Chondrocyte (in vitro differentiated cells): ENCODE results near the gene SAMD1. TPM values are rescaled to one million over a fixed set of nuclear protein-coding genes. Genes with fewer than 3 reads are reported as not detected.

Source experiments
- DNase-seq: peaks from one replicate; pipeline ENCODE4 v3.0.0; 2021; ENCODE audit warnings: mixed read lengths, low spot score
- H3K27ac Mint-ChIP-seq: one replicate; pipeline ENCODE4 v1.8.0; 2021; ENCODE audit warnings: mild to moderate bottlenecking, moderate library complexity, mixed read lengths; ENCODE audit not compliant: unreplicated experiment
- H3K27me3 Mint-ChIP-seq: 2 replicates; pipeline ENCODE4 v1.8.0; 2021; ENCODE audit warnings: low read depth, mixed read lengths
- H3K36me3 Mint-ChIP-seq: 2 replicates; pipeline ENCODE4 v1.8.0; 2021; ENCODE audit warnings: low read depth, mixed read lengths
- H3K4me1 Mint-ChIP-seq: 2 replicates; pipeline ENCODE4 v1.8.0; 2021; ENCODE audit warnings: low read depth, mild to moderate bottlenecking, mixed read lengths
- H3K4me3 Mint-ChIP-seq: one replicate; pipeline ENCODE4 v1.8.0; 2021; ENCODE audit warnings: mild to moderate bottlenecking, moderate library complexity, mixed read lengths; ENCODE audit not compliant: unreplicated experiment
- H3K9me3 Mint-ChIP-seq: 2 replicates; pipeline ENCODE4 v1.8.0; 2021; ENCODE audit warnings: low read depth, mixed read lengths
- total RNA-seq: library from RNA; stranded (reverse); gene quantifications from 3 replicates; pipeline ENCODE4 v1.2.1, GENCODE V29; 2021
- TF ChIP-seq, protein P1 (sequence below): fragments of 200-600 bp; sonication (generic); IDR thresholded peaks from 2 replicates; pipeline ENCODE4 v1.5.0; 2021; ENCODE audit warnings: antibody characterized with exemption, mild to moderate bottlenecking, moderate library complexity

SAMD1 gene
- total RNA-seq, 1 donor from 2014 or later, result 41.8 TPM

- TF ChIP-seq, protein P1, sequence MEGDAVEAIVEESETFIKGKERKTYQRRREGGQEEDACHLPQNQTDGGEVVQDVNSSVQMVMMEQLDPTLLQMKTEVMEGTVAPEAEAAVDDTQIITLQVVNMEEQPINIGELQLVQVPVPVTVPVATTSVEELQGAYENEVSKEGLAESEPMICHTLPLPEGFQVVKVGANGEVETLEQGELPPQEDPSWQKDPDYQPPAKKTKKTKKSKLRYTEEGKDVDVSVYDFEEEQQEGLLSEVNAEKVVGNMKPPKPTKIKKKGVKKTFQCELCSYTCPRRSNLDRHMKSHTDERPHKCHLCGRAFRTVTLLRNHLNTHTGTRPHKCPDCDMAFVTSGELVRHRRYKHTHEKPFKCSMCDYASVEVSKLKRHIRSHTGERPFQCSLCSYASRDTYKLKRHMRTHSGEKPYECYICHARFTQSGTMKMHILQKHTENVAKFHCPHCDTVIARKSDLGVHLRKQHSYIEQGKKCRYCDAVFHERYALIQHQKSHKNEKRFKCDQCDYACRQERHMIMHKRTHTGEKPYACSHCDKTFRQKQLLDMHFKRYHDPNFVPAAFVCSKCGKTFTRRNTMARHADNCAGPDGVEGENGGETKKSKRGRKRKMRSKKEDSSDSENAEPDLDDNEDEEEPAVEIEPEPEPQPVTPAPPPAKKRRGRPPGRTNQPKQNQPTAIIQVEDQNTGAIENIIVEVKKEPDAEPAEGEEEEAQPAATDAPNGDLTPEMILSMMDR, result no peak
- Mint-ChIP-seq H3K9me3 (peaks cover 8% of the 10 kb centered on the region), H3K4me3 (no peak overlapping the region), H3K4me1 (peaks cover 16% of the 10 kb centered on the region), H3K36me3 (peaks cover 14% of the 10 kb centered on the region), H3K27me3 (no peaks in the 10 kb centered on the region), H3K27ac (no peak overlapping the region)
- no peak for DNase-seq
These were observed 2.7 kb upstream of the SAMD1 start for GRCh38 chr19:14093117-14093823.

- Mint-ChIP-seq H3K27ac (peak overlapping the region; percentile 98), H3K4me3 (peak overlapping the region; percentile 95), H3K9me3 (peaks cover 8% of the 10 kb centered on the region), H3K36me3 (peaks cover 14% of the 10 kb centered on the region), H3K4me1 (peaks cover 19% of the 10 kb centered on the region), H3K27me3 (no peaks in the 10 kb centered on the region)
- no peak for DNase-seq
- TF ChIP-seq, protein P1, result no peak
These were observed 1.4 kb upstream of the SAMD1 start for GRCh38 chr19:14091813-14092462.

GRCh38 chr19:14091081-14091812 is 696 bp upstream of the SAMD1 start:
- Mint-ChIP-seq H3K4me1 (peaks cover 19% of the 10 kb centered on the region), H3K36me3 (peaks cover 11% of the 10 kb centered on the region), H3K9me3 (peaks cover 8% of the 10 kb centered on the region), H3K27ac (peak overlapping the region; percentile 98), H3K27me3 (no peaks in the 10 kb centered on the region), H3K4me3 (peak overlapping the region; percentile 95)
- TF ChIP-seq, protein P1, result peak; percentile 71
- no peak for DNase-seq

- H3K4me3 Mint-ChIP-seq, result peak overlapping the region; percentile 69
- H3K9me3 Mint-ChIP-seq, result peaks cover 8% of the 10 kb centered on the region
- peaks cover 13% of the 10 kb centered on the region for H3K36me3 Mint-ChIP-seq
- H3K27me3 Mint-ChIP-seq, result no peaks in the 10 kb centered on the region
- peaks cover 19% of the 10 kb centered on the region for H3K4me1 Mint-ChIP-seq
- DNase-seq, result no peak
- H3K27ac Mint-ChIP-seq, result peak overlapping the region; percentile 0
- TF ChIP-seq, protein P1, result peak; percentile 24
These were observed 666 bp downstream of the SAMD1 start for GRCh38 chr19:14089662-14090508.

DNA sequence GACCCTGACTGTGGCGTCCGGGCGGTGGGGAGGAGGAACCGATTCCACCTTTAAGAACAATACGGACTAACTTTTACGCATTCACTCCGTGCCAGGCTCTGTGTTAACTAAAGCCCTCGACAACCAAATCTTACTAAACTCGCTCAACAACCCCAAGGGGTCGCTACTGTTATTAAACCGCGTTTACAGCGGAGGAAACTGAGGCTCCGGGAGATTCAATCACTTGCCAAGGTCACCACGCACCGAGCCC is 1.2 kb downstream of the SAMD1 start:
- H3K27ac Mint-ChIP-seq, result peak overlapping the region; percentile 0
- TF ChIP-seq, protein P1, result peak; percentile 67
- H3K4me1 Mint-ChIP-seq, result peaks cover 19% of the 10 kb centered on the region

More for the DNA sequence above, 1.2 kb downstream of the SAMD1 start:
- peaks cover 10% of the 10 kb centered on the region for H3K36me3 Mint-ChIP-seq
- H3K9me3 Mint-ChIP-seq, result peaks cover 8% of the 10 kb centered on the region
- no peaks in the 10 kb centered on the region for H3K27me3 Mint-ChIP-seq
- DNase-seq, result no peak
- H3K4me3 Mint-ChIP-seq, result peak overlapping the region; percentile 63
